Germinal center (tissue), 1 donor: Measurements from ENCODE around the gene DGKQ.

Source experiments
- DNase-seq: peaks from one replicate; pipeline ENCODE4 v3.0.0; 2012; ENCODE audit warnings: mixed read lengths, low spot score

The DGKQ gene

GRCh38 chr4:973431-974397 lies at the start of gene DGKQ:
Gene DGKQ, minus strand, starts transcription at chr4:973569. Its CDS starts 87 bp downstream, at chr4:973482.
- peak; percentile 98 for DNase-seq

- no peak for DNase-seq
Observed at GRCh38 chr4:1022739-1023066, 49.3 kb upstream of the DGKQ start.

- DNase-seq, result no peak
Observed at GRCh38 chr4:1022051-1022738, 48.8 kb upstream of the DGKQ start.

GRCh38 chr4:1021386-1022050 lies 48.1 kb upstream of the DGKQ start:
- DNase-seq, result peak; percentile 73

- DNase-seq, result no peak
Observed at GRCh38 chr4:1019729-1020470, 46.5 kb upstream of the DGKQ start.

GRCh38 chr4:1019320-1019719 lies 46.0 kb upstream of the DGKQ start:
- DNase-seq, result no peak

GRCh38 chr4:1018147-1019020 lies 45.0 kb upstream of the DGKQ start:
- DNase-seq, result no peak

- no peak for DNase-seq
Observed at GRCh38 chr4:1017706-1018105, 44.3 kb upstream of the DGKQ start.

- no peak for DNase-seq
Observed at GRCh38 chr4:1017211-1017610, 43.8 kb upstream of the DGKQ start.

- DNase-seq, result no peak
Observed at GRCh38 chr4:1015746-1016145, 42.4 kb upstream of the DGKQ start.

GRCh38 chr4:1015179-1015578 lies 41.8 kb upstream of the DGKQ start:
- no peak for DNase-seq

- DNase-seq, result no peak
Observed at GRCh38 chr4:1014291-1015167, 41.2 kb upstream of the DGKQ start.

GRCh38 chr4:1013225-1014073 lies 40.1 kb upstream of the DGKQ start:
- DNase-seq, result no peak

GRCh38 chr4:1012034-1012739 lies 38.8 kb upstream of the DGKQ start:
- DNase-seq, result no peak

- DNase-seq, result no peak
Observed at GRCh38 chr4:1011666-1012033, 38.3 kb upstream of the DGKQ start.

GRCh38 chr4:1011022-1011665 lies 37.8 kb upstream of the DGKQ start, which contains the start of gene FGFRL1:
Gene FGFRL1, plus strand, starts transcription at chr4:1011626. Its CDS starts 860 bp downstream, at chr4:1012486.
- DNase-seq, result peak; percentile 87

- no peak for DNase-seq
Observed at GRCh38 chr4:1010395-1011021, 37.1 kb upstream of the DGKQ start.
